ENCODE measurements around the gene RPAP2.
"Not testable (repeated sequence)": the region's sequence is repeated elsewhere in the genome, so short reads cannot be mapped to it uniquely, and the experiment has no call there.

RPAP2 gene

DNA sequence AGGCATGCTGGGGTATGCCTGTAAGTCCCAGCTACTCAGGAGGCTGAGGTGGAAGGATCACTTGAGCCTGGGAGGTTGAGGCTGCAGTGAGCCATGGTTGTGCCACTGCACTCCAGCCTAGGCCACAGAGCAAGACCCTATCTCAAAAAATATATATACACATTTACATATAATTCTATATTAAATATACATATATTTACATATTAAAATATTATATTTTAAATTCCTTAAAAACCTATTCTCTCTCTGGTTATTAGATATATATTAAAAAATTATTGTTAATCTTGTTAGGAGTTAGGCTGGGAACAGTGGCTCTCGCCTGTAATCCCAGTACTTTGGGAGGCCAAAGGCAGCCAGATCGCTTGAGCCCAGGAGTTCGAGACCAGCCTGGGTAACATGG lies 22.8 kb upstream of the RPAP2 start:
- TF ChIP-seq, protein P1, sequence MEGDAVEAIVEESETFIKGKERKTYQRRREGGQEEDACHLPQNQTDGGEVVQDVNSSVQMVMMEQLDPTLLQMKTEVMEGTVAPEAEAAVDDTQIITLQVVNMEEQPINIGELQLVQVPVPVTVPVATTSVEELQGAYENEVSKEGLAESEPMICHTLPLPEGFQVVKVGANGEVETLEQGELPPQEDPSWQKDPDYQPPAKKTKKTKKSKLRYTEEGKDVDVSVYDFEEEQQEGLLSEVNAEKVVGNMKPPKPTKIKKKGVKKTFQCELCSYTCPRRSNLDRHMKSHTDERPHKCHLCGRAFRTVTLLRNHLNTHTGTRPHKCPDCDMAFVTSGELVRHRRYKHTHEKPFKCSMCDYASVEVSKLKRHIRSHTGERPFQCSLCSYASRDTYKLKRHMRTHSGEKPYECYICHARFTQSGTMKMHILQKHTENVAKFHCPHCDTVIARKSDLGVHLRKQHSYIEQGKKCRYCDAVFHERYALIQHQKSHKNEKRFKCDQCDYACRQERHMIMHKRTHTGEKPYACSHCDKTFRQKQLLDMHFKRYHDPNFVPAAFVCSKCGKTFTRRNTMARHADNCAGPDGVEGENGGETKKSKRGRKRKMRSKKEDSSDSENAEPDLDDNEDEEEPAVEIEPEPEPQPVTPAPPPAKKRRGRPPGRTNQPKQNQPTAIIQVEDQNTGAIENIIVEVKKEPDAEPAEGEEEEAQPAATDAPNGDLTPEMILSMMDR (IDR thresholded peaks at IDR 0.05; ENCODE audit: insufficient read depth, low read length, poor library complexity, severe bottlenecking), result no peak
- H3K36me3 ChIP-seq (ENCODE audit: control insufficient read depth, insufficient read depth, low read length), result peaks cover 7% of the 10 kb centered on the region
- no peak overlapping the region for H3K4me3 ChIP-seq (replicated peaks; ENCODE audit: low read depth, low read length)
- DNase-seq (ENCODE audit: extremely low read depth, insufficient read length), result no peak
- H3K27me3 ChIP-seq (replicated peaks; ENCODE audit: control insufficient read depth, insufficient read depth, low read length), result no peaks in the 10 kb centered on the region

DNA sequence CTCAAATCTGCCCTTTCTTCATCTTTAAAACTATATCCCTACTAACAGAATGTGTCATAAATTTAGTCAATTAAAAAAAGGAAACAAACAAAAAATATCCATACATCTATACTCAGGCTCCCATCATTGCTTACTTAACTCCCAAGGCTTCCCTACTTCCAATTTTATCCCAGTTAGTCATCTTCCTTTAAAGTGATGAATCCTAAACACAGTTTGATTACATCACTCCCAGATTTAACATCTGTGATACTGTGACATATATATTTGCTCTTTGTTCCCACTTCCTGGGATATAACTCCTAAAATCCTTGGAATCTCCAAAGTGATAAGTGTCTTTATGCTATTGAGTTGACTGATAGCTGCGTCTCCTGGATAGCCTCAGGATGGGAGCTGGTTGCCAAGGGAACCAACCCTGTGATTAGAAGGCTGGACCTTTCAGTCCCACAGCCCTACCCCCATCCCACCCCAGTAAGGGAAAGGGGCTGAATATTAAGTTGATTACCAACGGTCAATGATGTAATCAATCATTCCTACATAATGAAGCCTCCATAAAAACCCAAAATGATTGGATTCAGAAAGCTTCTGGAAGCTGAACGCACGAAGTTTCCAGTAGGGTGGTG lies 21.6 kb upstream of the RPAP2 start:
- no peaks in the 10 kb centered on the region for H3K27me3 ChIP-seq (replicated peaks; ENCODE audit: control insufficient read depth, insufficient read depth, low read length)
- TF ChIP-seq, protein P1 (IDR thresholded peaks at IDR 0.05; ENCODE audit: insufficient read depth, low read length, poor library complexity, severe bottlenecking), result no peak
- H3K4me3 ChIP-seq (replicated peaks; ENCODE audit: low read depth, low read length), result no peak overlapping the region
- no peak for DNase-seq (ENCODE audit: extremely low read depth, insufficient read length)
- H3K36me3 ChIP-seq (ENCODE audit: control insufficient read depth, insufficient read depth, low read length), result peaks cover 6% of the 10 kb centered on the region

DNA sequence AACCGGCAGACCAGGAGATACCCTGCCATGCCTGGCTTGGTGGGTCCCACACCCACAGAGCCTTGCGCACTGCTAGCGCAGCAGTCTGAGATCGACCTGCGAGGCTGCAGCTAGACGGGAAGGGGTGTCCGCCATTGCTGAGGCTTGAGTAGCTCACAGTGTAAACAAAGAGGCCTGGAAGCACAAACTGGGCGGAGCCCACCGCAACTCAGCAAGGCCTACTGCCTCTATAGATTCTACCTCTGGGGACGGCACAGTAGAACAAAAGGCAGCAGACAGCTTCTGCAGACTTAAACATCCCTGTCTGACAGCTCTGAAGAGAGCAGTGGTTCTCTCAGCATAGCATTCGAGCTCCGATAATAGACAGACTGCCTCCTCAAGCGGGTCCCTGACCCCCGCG lies 19.1 kb upstream of the RPAP2 start:
- H3K27me3 ChIP-seq (replicated peaks; ENCODE audit: control insufficient read depth, insufficient read depth, low read length); H3K4me3 ChIP-seq (replicated peaks; ENCODE audit: low read depth, low read length); H3K36me3 ChIP-seq (ENCODE audit: control insufficient read depth, insufficient read depth, low read length); DNase-seq (ENCODE audit: extremely low read depth, insufficient read length): not testable (repeated sequence)

DNA sequence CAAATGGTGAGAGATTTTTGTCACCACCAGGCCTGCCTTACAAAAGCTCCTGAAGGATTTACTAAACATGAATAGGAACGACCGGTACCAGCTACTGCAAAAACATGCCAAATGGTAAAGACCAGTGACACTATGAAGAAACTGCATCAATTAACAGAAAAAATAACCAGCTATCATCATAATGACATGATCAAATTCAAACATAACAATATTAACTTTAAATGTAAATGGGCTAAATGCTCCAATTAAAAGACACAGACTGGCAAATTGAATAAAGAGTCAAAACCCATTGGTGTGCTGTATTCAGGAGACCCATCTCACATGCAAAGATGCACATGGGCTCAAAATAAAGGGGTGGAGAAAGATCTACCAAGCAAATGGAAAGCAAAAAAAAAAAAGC lies 17.4 kb upstream of the RPAP2 start:
- not testable (repeated sequence) for H3K36me3 ChIP-seq (ENCODE audit: control insufficient read depth, insufficient read depth, low read length); H3K4me3 ChIP-seq (replicated peaks; ENCODE audit: low read depth, low read length); H3K27me3 ChIP-seq (replicated peaks; ENCODE audit: control insufficient read depth, insufficient read depth, low read length); DNase-seq (ENCODE audit: extremely low read depth, insufficient read length)

DNA sequence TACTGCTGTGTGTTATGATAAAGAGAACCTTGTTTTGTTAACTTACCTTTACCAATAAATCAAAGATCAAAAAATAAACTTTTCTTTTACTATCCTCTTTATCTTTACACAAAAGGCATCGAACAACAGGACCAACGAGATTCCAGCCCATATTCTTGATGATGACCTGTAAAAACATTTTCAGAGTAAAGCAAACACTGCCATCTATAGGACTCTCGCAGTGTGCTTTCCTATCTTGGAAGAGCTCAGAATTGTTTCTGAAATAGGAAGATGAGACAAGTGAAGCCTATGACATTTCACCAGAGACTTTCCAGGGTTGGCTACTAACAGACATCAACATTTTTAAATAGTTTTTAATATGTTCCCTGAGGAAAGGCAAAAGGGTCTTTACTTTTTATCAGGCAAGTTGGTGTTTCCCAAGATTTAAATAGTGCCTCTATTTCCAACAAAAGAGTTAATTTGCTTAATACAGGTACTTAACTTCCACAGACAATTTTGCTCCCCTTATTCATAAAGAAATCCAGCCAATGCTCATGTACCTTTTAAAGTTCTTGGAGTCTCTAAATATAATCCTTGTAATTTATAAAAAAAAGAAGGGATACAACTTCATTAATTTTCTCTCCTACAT lies 7.4 kb upstream of the RPAP2 start:
- TF ChIP-seq, protein P1 (IDR thresholded peaks at IDR 0.05; ENCODE audit: insufficient read depth, low read length, poor library complexity, severe bottlenecking), result peak; percentile 53
- no peak for DNase-seq (ENCODE audit: extremely low read depth, insufficient read length)
- no peaks in the 10 kb centered on the region for H3K27me3 ChIP-seq (replicated peaks; ENCODE audit: control insufficient read depth, insufficient read depth, low read length)
- H3K36me3 ChIP-seq (ENCODE audit: control insufficient read depth, insufficient read depth, low read length), result no peaks in the 10 kb centered on the region; the same call in none of the 2 replicates
- no peak overlapping the region for H3K4me3 ChIP-seq (replicated peaks; ENCODE audit: low read depth, low read length)

DNA sequence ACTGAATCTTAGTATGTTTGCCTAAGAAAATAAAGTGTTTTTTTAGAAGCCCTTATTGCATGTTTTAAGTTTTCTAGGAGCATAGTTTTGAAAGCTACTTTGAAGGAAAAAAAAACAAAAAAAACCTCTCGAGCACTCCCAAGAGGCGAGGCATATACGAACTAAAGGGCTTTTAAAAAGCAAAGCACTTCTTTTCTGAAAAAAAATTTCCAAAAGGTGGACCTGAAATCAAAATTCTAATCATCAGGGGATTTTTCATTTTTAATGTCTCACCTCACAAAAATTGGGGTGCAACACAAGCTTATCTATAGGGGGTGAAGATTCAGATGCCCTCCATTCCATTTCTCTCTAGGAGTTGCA lies 666 bp upstream of the RPAP2 start:
- TF ChIP-seq, protein P1 (IDR thresholded peaks at IDR 0.05; ENCODE audit: insufficient read depth, low read length, poor library complexity, severe bottlenecking), result no peak
- Histone ChIP-seq H3K27me3 (replicated peaks; ENCODE audit: control insufficient read depth, insufficient read depth, low read length) (no peaks in the 10 kb centered on the region), H3K36me3 (ENCODE audit: control insufficient read depth, insufficient read depth, low read length) (no peaks in the 10 kb centered on the region; the same call in 1 of the 2 replicates), H3K4me3 (replicated peaks; ENCODE audit: low read depth, low read length) (peak overlapping the region; percentile 90)
- no peak for DNase-seq (ENCODE audit: extremely low read depth, insufficient read length)
